Suprapubic skin (tissue), 4 donors: Measurements from ENCODE around the gene PRR18. TPM values are rescaled to one million over a fixed set of nuclear protein-coding genes. Genes with fewer than 3 reads are reported as not detected.

Source experiments
- DNase-seq, 2 donors: peaks; one replicate each; pipeline ENCODE4 v3.0.0-alpha.2; 2019; ENCODE audit warnings: low spot score in 2 of 2
- H3K27ac ChIP-seq: fragments of 200-600 bp; sonication (generic); one replicate; pipeline ENCODE4 v1.5.1; 2019
- H3K27me3 ChIP-seq: fragments of 200-600 bp; sonication (generic); one replicate; pipeline ENCODE4 v1.5.1; 2019
- H3K36me3 ChIP-seq: fragments of 200-600 bp; sonication (generic); one replicate; pipeline ENCODE4 v1.5.1; 2019
- H3K4me1 ChIP-seq: fragments of 200-600 bp; sonication (generic); one replicate; pipeline ENCODE4 v1.5.1; 2019
- H3K4me3 ChIP-seq: fragments of 200-600 bp; sonication (generic); one replicate; pipeline ENCODE4 v1.5.1; 2019; ENCODE audit warnings: mild to moderate bottlenecking
- H3K9me3 ChIP-seq: fragments of 200-600 bp; sonication (generic); one replicate; pipeline ENCODE4 v1.5.1; 2019
- EP300 ChIP-seq: sonication (generic); formaldehyde crosslinking; IDR thresholded peaks from one replicate; pipeline ENCODE4 v1.6.1; 2017; ENCODE audit warnings: antibody characterized with exemption
- POLR2A ChIP-seq, 2 donors: fragments of 450-650 bp; IDR thresholded peaks; one replicate each; pipeline ENCODE4 v1.6.1; 2017; ENCODE audit warnings: antibody characterized with exemption in 2 of 2, mild to moderate bottlenecking in 2 of 2, moderate library complexity in 2 of 2
- POLR2AphosphoS5 ChIP-seq, 3 donors: sonication (generic); formaldehyde crosslinking; IDR thresholded peaks; one replicate each; pipeline ENCODE4 v1.6.1; 2017; ENCODE audit warnings: antibody characterized with exemption in 3 of 3
- WGBS: methylation state at CpG from one replicate; pipeline ENCODE4 v1.1.5; 2018; 5-methylcytosine and 5-hydroxymethylcytosine counted together
- total RNA-seq, 4 donors: library from RNA; depleted of rRNA; stranded (reverse); fragments of >200 nt; gene quantifications; one replicate each; pipeline ENCODE4 v1.1.0, GENCODE V29; 2016
- TF ChIP-seq, protein P1 (sequence below), 2 donors: fragments of 200-600 bp in 1 of 2; fragments of 450-650 bp in 1 of 2; sonication (generic) in 1 of 2; IDR thresholded peaks; one replicate each; pipeline ENCODE4 v1.5.1; 2016 to 2019; ENCODE audit warnings: antibody characterized with exemption in 2 of 2, mild to moderate bottlenecking in 1 of 2, moderate library complexity in 1 of 2

Gene PRR18
- total RNA-seq, 4 donors from 2014 or later = not detected

DNA sequence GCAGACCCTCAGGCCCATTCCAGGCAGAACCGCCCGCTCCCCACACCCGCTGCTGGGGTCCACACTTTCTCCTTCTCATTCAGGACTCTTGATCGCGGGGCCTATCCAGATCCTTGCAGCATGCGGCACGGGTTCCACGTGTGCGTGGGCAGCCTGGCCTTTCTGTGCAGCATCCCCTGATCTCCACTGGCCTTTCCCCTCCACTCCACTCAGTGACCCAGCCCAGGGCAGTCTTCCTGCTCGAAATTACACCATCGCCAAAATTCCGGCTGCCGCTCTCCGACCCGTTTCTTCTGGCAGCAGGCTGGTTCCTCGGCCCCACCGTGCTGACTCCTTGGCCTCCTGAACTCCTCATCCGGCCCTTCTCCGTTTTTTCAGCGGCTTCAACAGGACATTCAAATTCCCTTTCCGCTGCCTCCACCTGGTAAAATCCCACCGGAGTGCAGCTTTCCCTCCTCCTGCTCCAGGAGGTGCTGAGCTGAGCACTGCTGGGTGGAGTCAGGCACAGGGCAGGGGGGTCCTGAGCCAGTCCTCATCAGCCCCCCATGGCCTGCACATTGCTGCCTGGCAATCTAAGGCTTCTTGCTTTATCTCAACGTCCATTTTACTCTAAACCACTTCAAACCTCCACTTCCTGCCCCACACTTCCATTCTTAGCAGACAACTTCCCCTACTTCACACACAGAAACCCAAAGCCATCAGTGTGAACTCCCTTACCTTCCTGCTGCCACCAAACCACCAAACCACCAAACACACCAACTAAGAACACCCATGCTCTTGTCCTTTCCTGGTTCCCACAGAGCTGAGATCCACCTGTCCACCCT, 25.2 kb upstream of the PRR18 start:
- H3K4me1 ChIP-seq = no peaks in the 10 kb centered on the region
- no peaks in the 10 kb centered on the region for H3K27me3 ChIP-seq
- TF ChIP-seq EP300 (no peak), POLR2A (IDR thresholded peaks at IDR 0.05) (no peak), POLR2AphosphoS5 (IDR thresholded peaks at IDR 0.05) (no peak)
- TF ChIP-seq, protein P1, sequence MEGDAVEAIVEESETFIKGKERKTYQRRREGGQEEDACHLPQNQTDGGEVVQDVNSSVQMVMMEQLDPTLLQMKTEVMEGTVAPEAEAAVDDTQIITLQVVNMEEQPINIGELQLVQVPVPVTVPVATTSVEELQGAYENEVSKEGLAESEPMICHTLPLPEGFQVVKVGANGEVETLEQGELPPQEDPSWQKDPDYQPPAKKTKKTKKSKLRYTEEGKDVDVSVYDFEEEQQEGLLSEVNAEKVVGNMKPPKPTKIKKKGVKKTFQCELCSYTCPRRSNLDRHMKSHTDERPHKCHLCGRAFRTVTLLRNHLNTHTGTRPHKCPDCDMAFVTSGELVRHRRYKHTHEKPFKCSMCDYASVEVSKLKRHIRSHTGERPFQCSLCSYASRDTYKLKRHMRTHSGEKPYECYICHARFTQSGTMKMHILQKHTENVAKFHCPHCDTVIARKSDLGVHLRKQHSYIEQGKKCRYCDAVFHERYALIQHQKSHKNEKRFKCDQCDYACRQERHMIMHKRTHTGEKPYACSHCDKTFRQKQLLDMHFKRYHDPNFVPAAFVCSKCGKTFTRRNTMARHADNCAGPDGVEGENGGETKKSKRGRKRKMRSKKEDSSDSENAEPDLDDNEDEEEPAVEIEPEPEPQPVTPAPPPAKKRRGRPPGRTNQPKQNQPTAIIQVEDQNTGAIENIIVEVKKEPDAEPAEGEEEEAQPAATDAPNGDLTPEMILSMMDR (IDR thresholded peaks at IDR 0.05) = no peak
- no peak overlapping the region for H3K4me3 ChIP-seq
- DNase-seq = no peak
- H3K27ac ChIP-seq = no peak overlapping the region
- H3K9me3 ChIP-seq = no peaks in the 10 kb centered on the region
- peaks cover 39% of the 10 kb centered on the region for H3K36me3 ChIP-seq
- WGBS = 86% methylated on average over 23 of the region's 23 CpGs

DNA sequence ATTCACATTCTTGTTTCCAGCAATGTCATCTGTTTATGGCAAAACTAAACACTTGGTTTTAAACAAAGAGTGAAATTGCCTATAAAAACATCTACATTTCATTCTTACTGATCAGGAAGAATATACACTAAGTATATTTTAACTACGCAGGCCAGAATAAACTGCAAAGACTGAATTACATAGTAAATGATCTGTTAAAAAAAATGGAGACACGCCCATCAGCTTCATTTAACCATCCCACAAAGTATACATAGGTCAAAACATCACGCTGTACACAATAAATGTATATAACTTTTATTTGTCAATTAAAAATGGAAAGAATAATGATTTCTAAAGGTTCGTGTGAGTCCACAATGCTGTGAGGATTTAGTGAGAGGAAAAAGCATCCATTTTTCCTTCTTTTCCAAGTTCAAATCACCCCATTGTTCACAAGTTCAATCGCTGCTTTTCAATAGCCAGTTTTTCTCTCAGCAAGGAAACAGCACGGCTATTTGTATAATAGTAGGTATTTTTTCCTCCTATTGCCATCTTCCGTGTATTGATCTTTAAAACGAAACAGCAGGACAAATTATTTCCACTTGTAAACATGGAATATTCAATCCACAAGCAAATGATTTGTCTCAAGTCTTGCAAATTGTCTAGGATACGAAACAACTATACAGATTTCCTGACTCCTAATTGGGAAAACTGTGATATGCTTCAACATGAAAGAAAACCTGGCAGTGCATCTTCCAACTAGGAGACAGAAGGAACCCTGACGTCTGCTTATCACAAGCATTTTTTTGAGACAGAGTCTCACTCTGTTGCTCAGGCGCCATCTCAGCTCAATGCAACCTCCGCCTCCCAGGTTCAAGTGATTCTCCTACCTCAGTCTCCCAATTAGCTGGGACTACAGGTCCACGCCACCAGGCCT, 23.6 kb upstream of the PRR18 start:
- TF ChIP-seq POLR2A (IDR thresholded peaks at IDR 0.05) = no peak
- no peak for TF ChIP-seq POLR2AphosphoS5 (IDR thresholded peaks at IDR 0.05)
- TF ChIP-seq, protein P1 (IDR thresholded peaks at IDR 0.05) = no peak
- TF ChIP-seq EP300 = no peak
- Histone ChIP-seq H3K9me3 (no peaks in the 10 kb centered on the region), H3K36me3 (peaks cover 34% of the 10 kb centered on the region), H3K27me3 (no peaks in the 10 kb centered on the region), H3K27ac (no peak overlapping the region), H3K4me1 (no peaks in the 10 kb centered on the region), H3K4me3 (no peak overlapping the region)
- DNase-seq = no peak
- WGBS = 87% methylated on average over 13 of the region's 13 CpGs

DNA sequence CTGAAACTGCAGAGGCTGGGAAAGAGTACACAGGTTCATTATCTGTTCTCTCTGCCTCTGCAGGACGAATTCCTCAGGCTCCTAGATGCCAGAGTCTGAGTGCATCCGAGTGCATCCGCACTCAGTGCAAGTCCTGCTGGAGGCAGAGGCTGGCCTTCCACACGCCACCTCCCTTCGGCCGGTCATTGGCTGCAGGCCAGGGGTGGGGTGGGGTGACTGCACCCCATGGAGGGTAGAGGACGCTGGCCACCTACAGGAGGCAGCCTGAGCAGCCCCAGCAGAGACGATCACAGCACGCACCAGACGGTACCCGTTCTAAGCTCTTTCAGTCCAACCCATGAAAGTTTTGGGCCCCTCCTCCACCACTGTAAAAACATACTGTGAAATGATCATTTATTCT, 22.4 kb upstream of the PRR18 start:
- no peak overlapping the region for H3K4me3 ChIP-seq
- peaks cover 33% of the 10 kb centered on the region for H3K36me3 ChIP-seq
- H3K27me3 ChIP-seq = no peaks in the 10 kb centered on the region
- H3K4me1 ChIP-seq = no peaks in the 10 kb centered on the region
- no peak overlapping the region for H3K27ac ChIP-seq
- no peak for DNase-seq
- TF ChIP-seq POLR2AphosphoS5 (IDR thresholded peaks at IDR 0.05) (no peak), POLR2A (IDR thresholded peaks at IDR 0.05) (no peak), EP300 (no peak)
- TF ChIP-seq, protein P1 (IDR thresholded peaks at IDR 0.05) = no peak
- 52% methylated on average over 11 of the region's 11 CpGs for WGBS
- H3K9me3 ChIP-seq = no peaks in the 10 kb centered on the region

DNA sequence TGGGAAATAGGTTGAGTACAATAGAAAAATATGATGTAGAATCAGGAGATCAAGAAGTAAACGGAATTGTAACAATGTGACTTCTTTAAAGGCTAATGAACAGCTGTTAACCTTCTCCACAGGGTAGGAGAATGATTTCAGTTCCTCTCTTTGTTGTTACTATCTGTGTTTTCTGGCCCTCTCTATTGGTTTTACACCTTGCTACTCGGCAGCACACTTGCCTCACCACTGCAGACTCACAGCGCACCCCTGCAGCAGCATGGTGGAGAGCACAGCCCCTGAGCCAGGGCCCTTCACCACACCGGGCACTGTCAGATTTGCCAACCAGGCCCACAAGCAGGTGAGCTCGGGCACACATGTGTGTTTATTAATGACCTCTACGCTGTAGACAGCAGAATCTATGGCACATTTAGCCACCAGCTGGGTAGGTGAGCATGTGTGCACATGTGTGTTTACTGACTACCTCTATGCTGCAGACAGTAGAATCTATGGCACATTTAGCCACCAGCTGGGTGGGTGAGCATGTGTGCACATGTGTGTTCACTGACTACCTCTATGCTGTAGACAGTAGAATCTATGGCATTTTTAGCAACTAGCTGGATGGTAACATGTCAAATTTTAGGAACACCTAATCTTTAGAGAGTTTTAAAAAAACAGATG, 17.3 kb upstream of the PRR18 start:
- no peaks in the 10 kb centered on the region for H3K4me1 ChIP-seq
- H3K36me3 ChIP-seq = peaks cover 67% of the 10 kb centered on the region
- H3K27me3 ChIP-seq = no peaks in the 10 kb centered on the region
- WGBS = 82% methylated on average over 5 of the region's 6 CpGs
- TF ChIP-seq, protein P1 (IDR thresholded peaks at IDR 0.05) = no peak
- TF ChIP-seq POLR2A (IDR thresholded peaks at IDR 0.05) (no peak), POLR2AphosphoS5 (IDR thresholded peaks at IDR 0.05) (no peak), EP300 (no peak)
- no peak for DNase-seq
- H3K4me3 ChIP-seq = no peak overlapping the region
- H3K27ac ChIP-seq = no peak overlapping the region
- H3K9me3 ChIP-seq = no peaks in the 10 kb centered on the region
